Stimulated activated CD4-positive, alpha-beta T cell treated with anti-CD3 and anti-CD28 coated beads, Interleukin-4, amount 100 ng/mL, for 4 hours (primary cell): Measurements from ENCODE around the gene PRSS56.
"Not testable (repeated sequence)": the region's sequence is repeated elsewhere in the genome, so short reads cannot be mapped to it uniquely, and the experiment has no call there.

Experiments
- DNase-seq, 2 experiments: peaks; one replicate each; pipeline ENCODE4 v3.0.0-alpha.2; 2020

The PRSS56 gene

DNA sequence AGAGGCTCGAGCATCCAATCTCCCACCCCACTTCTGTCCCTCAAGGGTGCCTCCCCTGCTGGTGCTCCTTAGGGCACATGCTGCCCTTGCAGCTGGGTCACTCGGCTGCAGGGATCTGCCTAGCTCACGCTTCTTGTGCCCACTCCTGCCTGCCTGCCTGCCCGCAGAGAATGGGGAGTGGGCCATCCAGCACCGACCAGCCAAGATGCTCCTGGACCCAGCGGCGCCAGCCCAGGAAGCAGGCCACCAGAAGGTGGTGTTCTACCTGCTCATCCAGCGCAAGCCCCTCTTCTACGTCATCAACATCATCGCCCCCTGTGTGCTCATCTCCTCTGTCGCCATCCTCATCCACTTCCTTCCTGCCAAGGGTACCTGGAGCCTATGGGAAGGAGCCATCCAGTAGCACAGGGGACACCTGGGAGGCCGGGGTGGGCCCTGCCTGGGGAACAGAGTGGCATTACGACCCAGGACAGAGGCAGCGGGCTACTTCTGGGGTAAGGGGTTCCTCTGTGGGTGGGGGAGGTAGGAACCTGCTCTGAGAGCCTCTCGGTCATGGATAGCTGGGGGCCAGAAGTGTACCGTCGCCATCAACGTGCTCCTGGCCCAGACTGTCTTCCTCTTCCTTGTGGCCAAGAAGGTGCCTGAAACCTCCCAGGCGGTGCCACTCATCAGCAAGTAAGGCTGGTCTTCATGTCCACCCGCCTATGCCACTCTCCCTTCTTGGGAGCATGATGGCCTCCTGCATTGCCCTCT is 22.7 kb downstream of the PRSS56 start:
- no peak for DNase-seq

DNA sequence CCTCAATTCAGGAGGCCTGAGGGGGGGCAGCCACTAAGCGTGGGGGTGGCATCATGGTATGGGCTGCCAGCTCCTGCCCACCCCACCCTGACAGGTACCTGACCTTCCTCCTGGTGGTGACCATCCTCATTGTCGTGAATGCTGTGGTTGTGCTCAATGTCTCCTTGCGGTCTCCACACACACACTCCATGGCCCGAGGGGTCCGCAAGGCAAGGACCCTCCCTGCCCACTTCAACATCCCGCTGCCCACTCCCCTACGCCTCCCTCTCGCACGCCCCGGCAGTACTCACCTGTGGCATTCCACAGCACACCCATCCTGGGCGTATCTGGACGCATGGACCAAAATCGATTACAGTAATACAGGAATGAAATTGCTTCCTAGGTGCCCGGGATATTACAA is 23.3 kb downstream of the PRSS56 start:
- no peak for DNase-seq

DNA sequence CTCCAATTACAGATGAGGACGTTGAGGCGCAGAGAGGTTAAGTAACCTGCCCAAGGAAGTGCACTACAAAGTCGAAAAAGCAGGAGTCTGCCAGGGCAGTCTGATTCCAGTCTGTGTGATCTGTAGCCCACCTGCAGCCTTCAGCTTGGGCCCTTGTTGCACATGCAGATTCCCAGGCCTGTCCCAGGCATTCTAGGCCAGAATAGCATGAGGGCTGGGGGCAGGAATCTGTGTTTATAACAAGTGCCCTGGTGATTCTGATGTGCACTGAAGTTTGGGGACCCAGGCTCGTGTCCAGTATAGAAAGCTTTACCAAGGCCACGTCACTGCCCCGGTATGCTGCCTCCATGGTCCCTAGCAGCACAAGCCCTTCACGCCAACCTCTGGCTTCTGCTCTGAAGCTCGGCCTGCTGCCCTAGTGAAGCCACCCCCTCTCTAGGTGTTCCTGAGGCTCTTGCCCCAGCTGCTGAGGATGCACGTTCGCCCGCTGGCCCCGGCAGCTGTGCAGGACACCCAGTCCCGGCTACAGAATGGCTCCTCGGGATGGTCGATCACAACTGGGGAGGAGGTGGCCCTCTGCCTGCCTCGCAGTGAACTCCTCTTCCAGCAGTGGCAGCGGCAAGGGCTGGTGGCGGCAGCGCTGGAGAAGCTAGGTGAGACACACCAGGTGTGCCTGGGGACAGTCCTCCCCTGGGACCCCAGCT is 23.9 kb downstream of the PRSS56 start:
- no peak for DNase-seq

DNA sequence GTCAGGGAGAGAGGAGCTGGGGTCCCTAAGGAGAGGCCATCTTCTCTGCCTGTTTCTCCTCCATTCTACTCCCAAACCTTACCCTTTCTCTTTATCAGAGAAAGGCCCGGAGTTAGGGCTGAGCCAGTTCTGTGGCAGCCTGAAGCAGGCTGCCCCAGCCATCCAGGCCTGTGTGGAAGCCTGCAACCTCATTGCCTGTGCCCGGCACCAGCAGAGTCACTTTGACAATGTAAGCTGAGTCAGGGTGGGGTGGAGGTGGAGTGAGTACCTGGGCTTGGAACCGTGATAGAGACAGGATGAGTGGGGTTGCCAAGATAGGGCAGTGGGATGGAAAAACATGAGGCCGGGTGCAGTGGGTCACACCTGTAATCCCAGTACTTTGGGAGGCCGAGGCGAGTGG is 24.5 kb downstream of the PRSS56 start:
- no peak for DNase-seq

DNA sequence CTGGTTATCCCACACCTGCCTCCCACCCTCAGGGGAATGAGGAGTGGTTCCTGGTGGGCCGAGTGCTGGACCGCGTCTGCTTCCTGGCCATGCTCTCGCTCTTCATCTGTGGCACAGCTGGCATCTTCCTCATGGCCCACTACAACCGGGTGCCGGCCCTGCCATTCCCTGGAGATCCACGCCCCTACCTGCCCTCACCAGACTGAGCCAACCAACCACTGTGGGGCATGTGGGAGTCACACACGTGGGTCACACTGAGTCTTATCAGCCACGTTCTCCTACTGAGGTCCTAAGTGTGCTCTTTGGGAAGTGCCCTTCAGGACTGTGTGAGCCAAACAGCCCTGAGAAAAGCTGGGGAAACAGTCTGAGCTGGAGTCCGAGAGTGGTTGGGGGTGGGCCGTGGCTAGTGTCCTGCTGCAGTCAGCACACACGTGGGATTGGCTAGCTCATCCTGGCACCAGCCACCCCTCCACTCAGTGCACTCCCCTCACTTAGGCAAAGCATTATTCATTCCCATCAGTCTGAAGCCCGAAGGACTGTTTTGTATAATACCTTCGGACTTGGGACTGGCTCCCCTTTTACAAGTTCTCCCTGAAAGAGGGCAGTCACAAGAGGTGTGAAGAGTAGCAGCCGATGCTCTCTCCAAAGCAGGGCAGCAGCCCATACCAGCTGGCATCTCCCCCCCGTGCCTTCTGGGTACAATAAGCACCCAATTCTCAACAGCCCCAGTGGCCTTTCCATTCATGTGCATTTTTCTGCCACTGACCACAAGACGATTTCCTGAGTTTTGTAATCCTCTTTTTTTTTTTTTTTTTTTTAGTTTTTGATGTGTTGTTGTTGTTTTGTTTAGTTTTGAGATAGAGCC is 25.6 kb downstream of the PRSS56 start:
- DNase-seq: no peak

DNA sequence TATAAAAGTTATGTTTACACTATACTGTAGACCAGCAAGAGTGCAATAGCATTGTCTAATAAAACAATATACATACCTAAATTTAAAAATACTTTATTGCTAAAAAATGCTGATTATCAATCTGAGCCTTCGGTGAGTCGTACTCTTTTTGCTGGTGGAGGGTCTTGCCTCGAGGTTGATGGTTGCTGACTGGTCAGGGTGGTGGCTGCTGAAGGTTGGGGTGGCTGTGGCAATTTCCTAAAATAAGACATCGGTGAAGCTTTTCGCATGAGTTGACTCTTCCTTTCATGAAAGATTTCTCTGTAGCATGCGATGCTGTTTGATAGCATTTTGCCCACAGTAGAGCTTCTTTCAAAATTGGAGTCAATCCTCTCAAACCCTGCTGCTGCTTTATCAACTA is 27.8 kb downstream of the PRSS56 start:
- no peak for DNase-seq

DNA sequence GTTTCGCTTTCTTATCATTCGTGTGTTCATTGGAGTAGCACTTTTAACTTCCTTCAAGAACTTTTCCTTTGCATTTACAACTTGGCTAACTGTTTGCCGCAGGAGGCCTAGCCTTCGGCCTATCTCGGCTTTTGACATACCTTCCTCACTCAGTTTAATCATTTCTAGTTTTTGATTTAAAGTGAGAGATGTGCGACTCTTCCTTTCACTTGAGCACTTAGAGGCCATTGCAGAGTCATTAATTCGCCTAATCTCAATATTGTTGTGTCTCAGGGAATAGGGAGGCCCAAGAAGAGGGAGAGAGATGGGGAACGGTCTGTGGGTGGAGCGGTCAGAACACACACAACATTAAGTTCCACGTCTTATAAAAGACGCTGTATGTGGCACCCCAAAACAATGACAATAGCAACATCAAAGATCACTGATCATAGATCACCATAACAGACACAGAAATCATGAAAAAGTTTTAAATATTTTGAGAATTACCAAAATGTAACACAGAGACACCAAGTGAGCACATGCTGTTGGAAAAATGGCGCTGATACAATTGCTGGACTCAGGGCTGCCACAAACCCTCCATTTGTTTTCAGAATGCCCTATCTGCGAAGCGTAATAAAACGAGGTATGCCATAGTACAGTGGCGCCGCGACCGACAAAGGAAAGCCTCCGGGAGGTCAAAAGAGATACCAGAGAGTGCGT is 29.6 kb downstream of the PRSS56 start:
- DNase-seq: no peak

DNA sequence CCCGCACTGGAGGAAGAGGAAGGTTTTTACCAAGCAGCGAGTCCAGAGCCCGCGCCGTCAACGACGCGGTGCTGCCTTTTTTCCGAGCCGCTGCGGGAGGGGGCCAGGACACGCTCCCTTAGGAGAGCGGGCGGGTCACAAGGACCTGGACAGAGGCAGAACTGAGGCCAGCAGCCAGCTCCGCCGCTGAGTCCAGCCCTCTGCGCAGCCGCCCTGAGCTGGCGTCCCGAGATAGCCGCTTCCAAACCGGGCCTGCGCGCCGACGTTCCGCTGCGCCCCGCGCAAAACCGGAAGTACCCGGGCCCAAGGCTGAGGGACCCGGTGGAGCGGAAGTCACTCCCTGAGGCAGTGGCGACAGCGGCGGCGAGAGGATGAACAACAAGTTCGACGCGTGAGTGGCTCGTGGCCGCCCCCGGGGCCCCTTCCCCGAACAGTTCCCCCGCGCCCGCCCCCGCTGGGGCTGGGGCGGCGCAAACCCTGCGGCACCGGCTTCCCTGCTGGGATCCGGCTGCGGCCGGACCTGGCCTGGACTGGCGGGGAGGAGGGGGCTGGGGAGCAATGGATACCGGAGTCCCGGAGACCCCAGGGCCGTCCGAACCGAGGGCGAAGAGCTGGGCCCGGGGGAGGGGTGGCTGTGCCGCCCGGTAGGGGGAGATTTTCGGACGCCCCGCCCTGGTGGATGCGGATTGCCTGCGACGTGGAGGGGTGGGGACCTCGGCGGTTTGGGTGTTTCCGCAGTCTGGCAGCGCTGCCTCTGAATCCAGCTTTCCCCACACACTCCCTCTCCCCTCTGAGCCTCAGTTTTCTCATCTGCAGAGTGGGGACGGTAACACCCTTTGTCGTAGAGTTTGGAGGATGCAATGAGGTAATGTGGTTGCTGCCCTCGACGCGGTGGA is 30.4 kb downstream of the PRSS56 start, which contains the start of the genes EIF4E2 and TIGD1:
Gene EIF4E2 (plus strand): TSS at position 336 of the 896 bp plus-strand sequence. CDS start 36 bp downstream, at position 372.
Gene TIGD1 (minus strand): TSS at position 204 of the 896 bp plus-strand sequence. CDS start 675 bp downstream, outside the sequence.
- peak; percentile 88 to 93 for DNase-seq

DNA sequence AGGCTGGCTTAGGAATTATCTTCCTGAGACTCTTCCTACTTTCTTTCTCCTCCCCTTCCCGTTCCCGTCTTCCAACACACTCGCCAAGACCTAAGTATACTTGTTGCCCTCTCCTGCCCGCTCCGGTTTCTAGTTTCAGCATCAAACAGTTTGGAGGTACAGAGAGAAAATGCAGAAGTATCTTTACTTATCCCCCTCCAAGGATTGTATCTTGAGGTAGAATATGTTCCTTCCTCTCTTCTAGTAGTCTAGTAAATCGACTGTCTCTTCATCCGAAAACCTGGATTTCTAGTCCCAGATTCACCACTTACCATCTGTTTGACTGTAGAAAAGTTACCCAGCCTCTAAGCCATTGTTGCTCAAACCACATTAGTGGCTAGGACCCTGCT is 31.1 kb downstream of the PRSS56 start:
- DNase-seq: no peak

DNA sequence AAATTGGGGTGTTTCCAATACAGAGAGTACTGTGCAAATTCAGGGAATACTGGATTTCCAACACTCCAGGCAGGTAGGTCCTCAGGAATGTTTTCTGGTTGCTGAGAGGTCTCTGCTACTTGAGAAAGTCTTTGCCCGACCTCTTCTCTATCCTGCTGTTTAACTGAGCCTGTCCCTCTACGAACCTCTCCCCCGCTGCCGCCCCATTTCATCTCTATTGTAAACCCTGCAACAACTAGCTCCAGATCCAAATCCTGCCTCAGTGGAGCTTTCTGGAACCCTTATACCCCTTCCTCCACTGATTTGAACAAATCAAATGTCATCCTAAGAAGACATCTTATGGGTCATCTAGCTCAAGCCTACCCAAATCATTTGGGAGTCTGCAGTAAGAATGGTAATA is 31.6 kb downstream of the PRSS56 start:
- no peak for DNase-seq

DNA sequence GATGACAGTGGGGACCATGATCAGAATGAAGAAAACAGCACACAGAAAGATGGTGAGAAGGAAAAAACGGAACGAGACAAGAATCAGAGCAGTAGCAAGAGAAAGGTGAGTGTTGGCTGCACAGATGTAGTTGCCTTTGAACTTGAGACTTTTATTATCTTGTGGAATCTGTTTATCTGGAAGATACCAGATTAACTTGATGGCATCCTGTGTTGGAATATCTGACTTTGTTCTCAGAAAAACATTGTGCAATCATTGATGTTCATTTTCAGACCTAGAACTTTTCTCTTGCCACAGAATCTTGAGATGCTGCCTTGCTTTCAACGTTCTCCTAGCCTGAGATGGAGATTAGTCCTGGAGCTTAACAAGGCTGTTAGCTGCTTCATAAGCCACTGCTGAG is 36.2 kb downstream of the PRSS56 start:
- DNase-seq: no peak

DNA sequence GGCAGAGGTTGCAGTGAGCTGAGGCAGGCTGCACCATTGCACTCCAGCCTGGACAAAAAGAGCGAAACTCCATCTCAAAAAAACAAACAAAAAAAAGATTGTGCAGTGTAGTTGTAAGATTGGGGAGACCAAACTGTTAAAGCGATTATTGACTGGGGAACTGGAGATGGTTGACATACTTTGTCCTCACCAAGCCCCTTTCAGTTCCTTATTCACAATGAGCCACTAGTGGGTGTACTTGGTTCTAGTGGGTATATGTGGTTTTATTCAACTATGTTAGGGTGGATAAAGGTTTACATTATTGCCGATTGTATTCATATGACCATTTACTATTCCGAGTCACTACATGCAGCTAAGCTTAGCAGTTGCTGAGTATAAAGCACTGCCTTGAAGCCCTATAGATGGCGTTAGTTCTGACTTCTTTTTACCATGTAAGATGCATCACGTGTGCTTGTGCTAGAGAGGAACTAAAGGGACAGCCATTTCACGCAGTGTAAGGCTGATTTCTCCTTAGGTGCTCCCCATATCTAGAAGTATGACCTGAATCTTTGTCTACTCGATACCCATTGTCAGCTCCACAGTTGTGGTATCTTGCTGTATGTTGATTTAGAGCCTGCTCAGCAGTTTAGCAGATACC is 42.4 kb downstream of the PRSS56 start:
- DNase-seq: no peak

DNA sequence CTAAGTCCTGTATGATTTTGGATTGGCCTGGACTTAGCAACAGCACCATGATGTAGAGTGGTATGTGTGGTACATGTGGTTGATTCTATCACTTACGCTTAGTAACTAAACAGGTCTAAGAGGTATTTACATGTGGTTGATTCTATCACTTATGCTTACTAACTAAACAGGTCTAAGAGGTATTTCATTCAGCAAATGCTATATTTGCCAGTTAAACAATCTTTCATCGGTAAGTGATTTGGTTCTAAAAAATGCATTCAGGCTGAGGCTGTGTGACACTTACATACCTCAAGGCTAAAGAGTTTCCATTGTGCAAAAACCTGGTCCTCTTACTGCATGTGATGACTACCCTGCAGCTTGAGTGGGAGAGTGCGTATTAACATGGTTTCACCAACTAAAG is 43.4 kb downstream of the PRSS56 start:
- no peak for DNase-seq

DNA sequence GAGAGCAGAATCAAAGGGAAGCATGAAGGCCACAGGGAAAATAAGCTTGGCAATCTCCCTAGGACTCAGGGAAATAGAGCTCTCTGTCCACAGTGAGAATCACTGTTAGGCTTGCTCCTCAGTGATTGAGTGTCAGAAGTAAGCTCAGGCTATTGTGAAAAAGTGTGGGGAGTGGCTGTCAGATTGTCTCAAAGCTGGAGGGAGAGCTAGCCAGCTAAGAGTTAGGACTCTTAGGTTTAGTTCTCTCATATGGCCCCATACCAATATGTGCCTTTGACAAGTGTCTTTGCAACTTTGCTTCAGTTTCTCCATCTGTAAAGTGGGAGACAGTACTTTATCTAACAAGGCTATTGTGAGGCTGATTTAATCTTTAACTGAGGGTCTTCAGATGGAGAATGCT is 47.5 kb downstream of the PRSS56 start:
- DNase-seq: no peak

DNA sequence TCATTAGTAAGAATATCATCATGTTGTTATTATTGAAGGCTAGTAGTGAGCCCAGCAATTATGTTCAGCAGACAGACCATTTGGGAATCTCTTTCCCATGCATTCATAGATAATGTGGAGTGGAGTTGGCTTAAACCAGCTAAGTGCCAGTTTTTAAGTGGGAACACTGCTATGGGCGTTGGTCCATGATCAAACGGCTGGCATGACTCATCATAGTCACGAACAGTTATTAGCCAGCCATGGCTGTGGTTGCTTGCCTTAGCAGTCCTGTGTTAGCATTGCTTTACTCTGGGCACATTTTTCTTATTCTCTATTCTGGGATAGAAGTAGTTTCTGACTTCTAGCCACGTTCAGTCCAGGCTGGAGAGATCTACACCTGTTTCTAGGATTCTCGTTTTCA is 48.0 kb downstream of the PRSS56 start:
- no peak for DNase-seq

DNA sequence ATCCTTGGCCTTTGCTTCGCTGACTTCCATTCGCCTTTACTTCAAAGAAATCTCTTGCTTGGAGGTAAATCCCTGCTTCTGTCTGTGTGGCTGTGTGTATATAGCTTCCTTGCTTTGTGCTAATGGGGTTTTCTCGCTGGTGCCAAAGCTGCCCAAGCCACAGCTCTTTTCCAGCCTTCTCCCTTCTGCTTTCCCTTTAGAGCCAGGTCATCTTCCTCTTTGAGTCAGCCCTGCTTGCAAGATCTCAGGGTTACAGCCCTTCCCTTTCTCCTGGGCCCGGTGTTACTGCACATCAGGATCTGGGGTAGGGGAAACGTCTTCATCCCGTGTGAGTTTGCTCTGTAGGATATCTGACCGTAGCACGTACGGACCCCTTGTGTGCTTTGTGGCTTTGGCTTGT is 49.4 kb downstream of the PRSS56 start:
- DNase-seq: no peak

DNA sequence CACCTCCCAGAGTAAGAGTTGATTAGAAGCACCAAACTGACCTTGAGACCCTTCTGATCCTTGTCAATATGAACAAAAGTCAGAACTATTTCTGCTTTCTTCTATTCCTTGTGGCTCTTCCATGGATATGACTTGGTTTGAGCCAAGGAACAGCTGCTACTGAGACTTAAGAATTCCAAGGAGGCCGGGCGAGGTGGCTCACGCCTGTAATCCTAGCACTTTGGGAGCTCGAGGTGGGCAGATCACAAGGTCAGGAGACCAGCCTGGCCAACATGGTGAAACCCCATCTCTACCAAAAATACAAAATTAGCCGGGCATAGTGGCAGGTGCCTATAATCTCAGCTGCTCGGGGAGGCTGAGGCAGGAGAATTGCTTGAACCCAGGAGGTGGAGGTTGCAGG is 50.3 kb downstream of the PRSS56 start:
- not testable (repeated sequence) for DNase-seq

DNA sequence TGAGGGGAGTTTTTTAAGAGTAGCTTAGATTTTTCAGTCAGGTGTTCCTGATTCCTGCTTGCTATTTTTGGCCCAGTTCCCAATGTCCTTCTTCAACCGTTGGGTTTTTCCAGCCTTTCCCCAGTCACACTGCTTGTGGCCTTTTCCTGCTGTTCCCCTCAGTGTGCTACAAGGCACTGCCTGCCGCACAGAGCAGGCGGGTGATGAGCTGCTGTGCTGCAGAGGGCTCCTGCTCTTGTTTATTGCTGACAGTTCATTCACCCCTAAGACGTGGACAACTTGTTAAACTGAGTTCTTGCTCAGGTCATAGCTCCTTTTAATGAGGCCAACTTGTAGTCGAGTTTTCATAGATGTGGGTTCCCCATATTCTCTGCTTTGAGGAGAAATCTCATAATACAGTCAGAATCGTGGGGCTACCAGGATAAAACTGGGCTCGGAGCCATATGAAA is 50.9 kb downstream of the PRSS56 start:
- DNase-seq: no peak

DNA sequence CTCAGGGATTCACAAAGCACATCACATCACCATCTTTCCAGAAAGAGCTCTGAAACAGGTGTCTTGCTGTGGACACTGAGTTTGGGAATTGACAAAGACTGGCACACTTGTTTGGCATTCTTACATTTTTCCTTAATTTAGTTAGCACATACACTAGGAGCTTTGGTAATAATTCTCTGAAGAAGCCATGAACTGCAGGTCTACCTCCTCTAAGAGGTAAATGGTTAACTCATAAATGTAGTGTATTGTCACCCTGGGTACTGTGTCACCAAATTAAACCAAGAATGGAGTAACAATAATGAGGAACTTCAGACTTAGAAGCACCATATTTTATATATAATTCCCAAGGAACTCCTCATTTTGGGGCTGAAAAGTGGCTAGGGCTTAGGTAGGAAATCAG is 52.9 kb downstream of the PRSS56 start:
- no peak for DNase-seq

DNA sequence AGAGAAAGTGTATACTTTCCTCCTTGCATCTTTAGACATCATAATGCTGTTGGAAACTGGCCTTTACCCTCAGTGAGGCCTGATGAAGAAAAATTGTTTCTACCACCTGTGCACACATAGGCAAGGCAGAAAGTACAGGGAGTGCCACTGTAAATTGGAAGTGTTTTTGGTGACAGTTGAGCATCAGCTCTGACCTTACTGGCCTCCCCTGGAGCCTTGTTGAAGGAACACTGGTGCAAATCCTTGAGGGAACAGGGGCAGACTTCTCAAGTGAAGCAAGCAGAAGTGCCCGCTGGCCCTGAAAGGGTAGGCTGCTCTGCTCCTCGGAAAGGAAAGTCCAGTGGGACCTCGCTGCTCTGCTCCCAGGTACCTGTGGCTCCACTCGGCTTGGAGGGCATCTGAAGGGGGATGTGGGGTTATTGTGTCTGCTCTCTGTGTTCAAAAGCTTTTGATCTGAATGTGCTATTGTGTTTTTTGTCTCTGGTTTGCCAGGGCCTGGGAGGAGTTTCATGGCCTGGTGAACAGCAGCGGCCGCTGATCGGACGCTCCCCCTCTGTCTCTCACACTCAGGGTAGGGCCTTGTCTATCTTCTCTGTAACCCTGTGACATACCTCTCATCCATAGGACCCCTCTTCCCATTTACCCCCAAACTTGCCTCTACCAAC is 53.7 kb downstream of the PRSS56 start:
- no peak for DNase-seq
